OCI-LY3 (cell line): ENCODE results near the gene FBXL19.

ENCODE experiments used
- H2AFZ ChIP-seq: fragments of 200-600, 300-600 bp; shearing (Covaris generic); 2 replicates; pipeline ENCODE4 v1.6.0; 2014; ENCODE audit warnings: antibody characterized with exemption, low read depth, low read length
- H3K27ac ChIP-seq: fragments of 200-600, 300-600 bp; sonication (generic); 2 replicates; pipeline ENCODE4 v1.5.1; 2014; ENCODE audit warnings: mild to moderate bottlenecking, low read length, moderate library complexity, mixed read lengths
- H3K27me3 ChIP-seq: fragments of 200-600, 300-600 bp; sonication (generic); 2 replicates; pipeline ENCODE4 v1.6.1; 2014; ENCODE audit warnings: low read depth, low read length, mixed read lengths
- H3K36me3 ChIP-seq: fragments of 200-600, 300-600 bp; sonication (generic); replicated peaks from 2 replicates; pipeline ENCODE3; 2014; ENCODE audit warnings: low read depth, low read length, mixed read lengths
- H3K4me1 ChIP-seq: fragments of 300-600, 200-600 bp; sonication (generic); 2 replicates; pipeline ENCODE4 v1.6.1; 2014; ENCODE audit warnings: low read length, mixed read lengths
- H3K4me2 ChIP-seq: fragments of 200-600, 300-600 bp; sonication (generic); 2 replicates; pipeline ENCODE4 v1.6.1; 2014; ENCODE audit warnings: low read length, mixed read lengths
- H3K4me3 ChIP-seq: fragments of 300-600, 200-600 bp; sonication (generic); 2 replicates; pipeline ENCODE4 v1.5.1; 2014; ENCODE audit warnings: antibody characterized with exemption, mild to moderate bottlenecking, low read length, moderate library complexity
- H3K79me2 ChIP-seq: fragments of 300-600, 200-600 bp; shearing (Covaris generic); 2 replicates; pipeline ENCODE4 v1.6.1; 2014; ENCODE audit warnings: mild to moderate bottlenecking, low read length, mixed read lengths
- H3K9ac ChIP-seq: fragments of 300-600, 200-600 bp; shearing (Covaris generic); 2 replicates; pipeline ENCODE4 v1.6.0; 2014; ENCODE audit warnings: mild to moderate bottlenecking, low read length, moderate library complexity
- H3K9me3 ChIP-seq: fragments of 200-600, 300-600 bp; shearing (Covaris generic); 2 replicates; pipeline ENCODE4 v1.6.1; 2014; ENCODE audit warnings: low read length, mixed read lengths; ENCODE audit not compliant: insufficient read depth
- H4K20me1 ChIP-seq: fragments of 200-600, 300-600 bp; sonication (generic); 2 replicates; pipeline ENCODE4 v1.6.1; 2016; ENCODE audit warnings: low read length, mixed read lengths; ENCODE audit not compliant: insufficient read depth
- CTCF ChIP-seq: fragments of 200-600, 300-600 bp; sonication (generic); IDR thresholded peaks from 2 replicates; pipeline ENCODE4 v1.5.1; 2014; ENCODE audit warnings: antibody characterized with exemption, low read length, low read depth
- EZH2phosphoT487 ChIP-seq: fragments of 200-600 bp; shearing (Covaris generic); IDR thresholded peaks from 2 replicates; pipeline ENCODE4 v1.6.1; 2018; ENCODE audit warnings: antibody characterized with exemption, mixed run types, low read depth

FBXL19 gene

GRCh38 chr16:30921459-30921747, 2.0 kb upstream of the FBXL19 start:
- H4K20me1 ChIP-seq = no peaks in the 10 kb centered on the region
- no peak overlapping the region for H3K9ac ChIP-seq
- no peak overlapping the region for H3K27ac ChIP-seq
- no peaks in the 10 kb centered on the region for H3K27me3 ChIP-seq
- H2AFZ ChIP-seq = peak overlapping the region; percentile 63; the same call in 1 of the 2 replicates
- peaks cover 7% of the 10 kb centered on the region for H3K4me1 ChIP-seq
- no peaks in the 10 kb centered on the region for H3K9me3 ChIP-seq
- peak overlapping the region; percentile 79 for H3K4me3 ChIP-seq
- TF ChIP-seq EZH2phosphoT487 = no peak
- no peaks in the 10 kb centered on the region for H3K36me3 ChIP-seq
- no peaks in the 10 kb centered on the region for H3K79me2 ChIP-seq
- peak overlapping the region; percentile 86 for H3K4me2 ChIP-seq

GRCh38 chr16:30921748-30922419, 1.5 kb upstream of the FBXL19 start:
- H3K79me2 ChIP-seq = no peaks in the 10 kb centered on the region
- TF ChIP-seq CTCF (peak; percentile 90), EZH2phosphoT487 (no peak)
- peaks cover 7% of the 10 kb centered on the region for H3K4me1 ChIP-seq
- H3K4me2 ChIP-seq = peak overlapping the region; percentile 86
- H3K36me3 ChIP-seq = no peaks in the 10 kb centered on the region
- peak overlapping the region; percentile 79 for H3K4me3 ChIP-seq
- no peaks in the 10 kb centered on the region for H4K20me1 ChIP-seq
- H3K27ac ChIP-seq = peak overlapping the region; percentile 33
- peak overlapping the region; percentile 65 for H3K9ac ChIP-seq
- H3K9me3 ChIP-seq = no peaks in the 10 kb centered on the region
- H3K27me3 ChIP-seq = no peaks in the 10 kb centered on the region
- H2AFZ ChIP-seq = peak overlapping the region; percentile 67

- Histone ChIP-seq H4K20me1 (no peaks in the 10 kb centered on the region), H3K4me2 (peak overlapping the region; percentile 86), H3K4me1 (peaks cover 7% of the 10 kb centered on the region), H3K27me3 (no peaks in the 10 kb centered on the region), H3K4me3 (peak overlapping the region; percentile 79), H3K9me3 (no peaks in the 10 kb centered on the region), H3K9ac (peak overlapping the region; percentile 85), H2AFZ (peak overlapping the region; percentile 67), H3K27ac (peak overlapping the region; percentile 72), H3K36me3 (no peaks in the 10 kb centered on the region), H3K79me2 (no peaks in the 10 kb centered on the region)
- TF ChIP-seq EZH2phosphoT487 = no peak
- TF ChIP-seq CTCF = no peak
These were observed 882 bp upstream of the FBXL19 start for GRCh38 chr16:30922420-30922959.

- Histone ChIP-seq H3K27ac (peak overlapping the region; percentile 72), H3K79me2 (no peaks in the 10 kb centered on the region), H3K9me3 (no peaks in the 10 kb centered on the region), H4K20me1 (no peaks in the 10 kb centered on the region), H2AFZ (peak overlapping the region; percentile 49), H3K4me3 (peak overlapping the region; percentile 79), H3K27me3 (no peaks in the 10 kb centered on the region), H3K4me1 (peaks cover 7% of the 10 kb centered on the region), H3K4me2 (peak overlapping the region; percentile 45), H3K9ac (peak overlapping the region; percentile 85), H3K36me3 (no peaks in the 10 kb centered on the region)
- TF ChIP-seq EZH2phosphoT487 (no peak), CTCF (no peak)
These were observed 324 bp upstream of the FBXL19 start for GRCh38 chr16:30922960-30923535.
